ENCODE measurements around the gene IL6ST. TPM values are rescaled to one million over a fixed set of nuclear protein-coding genes. Genes with fewer than 3 reads are reported as not detected.
A peak's percentile ranks its signal among the peaks of the same experiment; 100 is the strongest.
"Not testable (repeated sequence)": the region's sequence is repeated elsewhere in the genome, so short reads cannot be mapped to it uniquely, and the experiment has no call there.

The IL6ST gene
- total RNA-seq = 95.9 TPM
- 94.1 TPM for polyA plus RNA-seq
- long read RNA-seq, donor 1, full-length matches to known transcripts = 2 of 27 reads
- long read RNA-seq, donor 1, partial matches to known transcripts = 0 of 27 reads
- long read RNA-seq, donor 1, other reads (novel, unspliced or antisense) = 25 of 27 reads
- long read RNA-seq, donor 2 = 0 reads
- long read RNA-seq, donor 3, full-length matches to known transcripts = 17 of 11,591 reads
- long read RNA-seq, donor 3, partial matches to known transcripts = 11,438 of 11,591 reads
- long read RNA-seq, donor 3, other reads (novel, unspliced or antisense) = 136 of 11,591 reads
- long read RNA-seq, donor 4, full-length matches to known transcripts = 23 of 211 reads
- long read RNA-seq, donor 4, partial matches to known transcripts = 0 of 211 reads
- long read RNA-seq, donor 4, other reads (novel, unspliced or antisense) = 188 of 211 reads
- long read RNA-seq, donor 5, full-length matches to known transcripts = 29 of 112 reads
- long read RNA-seq, donor 5, partial matches to known transcripts = 0 of 112 reads
- long read RNA-seq, donor 5, other reads (novel, unspliced or antisense) = 83 of 112 reads
- long read RNA-seq, donor 6, full-length matches to known transcripts = 28 of 236 reads
- long read RNA-seq, donor 6, partial matches to known transcripts = 0 of 236 reads
- long read RNA-seq, donor 6, other reads (novel, unspliced or antisense) = 208 of 236 reads
- long read RNA-seq, donor 7, full-length matches to known transcripts = 16 of 11,291 reads
- long read RNA-seq, donor 7, partial matches to known transcripts = 11,275 of 11,291 reads
- long read RNA-seq, donor 7, other reads (novel, unspliced or antisense) = 0 of 11,291 reads
- long read RNA-seq, donor 8, full-length matches to known transcripts = 5 of 2,240 reads
- long read RNA-seq, donor 8, partial matches to known transcripts = 2,235 of 2,240 reads
- long read RNA-seq, donor 8, other reads (novel, unspliced or antisense) = 0 of 2,240 reads
- long read RNA-seq, donor 9, full-length matches to known transcripts = 12 of 58 reads
- long read RNA-seq, donor 9, partial matches to known transcripts = 0 of 58 reads
- long read RNA-seq, donor 9, other reads (novel, unspliced or antisense) = 46 of 58 reads
- long read RNA-seq, donor 10, full-length matches to known transcripts = 10 of 66 reads
- long read RNA-seq, donor 10, partial matches to known transcripts = 0 of 66 reads
- long read RNA-seq, donor 10, other reads (novel, unspliced or antisense) = 56 of 66 reads

- no peaks in the 10 kb centered on the region for H3K27me3 ChIP-seq (ENCODE audit: control insufficient read depth in 2 of 2, insufficient read depth in 1 of 2, low read length in 1 of 2)
- peak in 4 of 9 donors; percentile 33 to 54 (median 46) for DNase-seq (ENCODE audit: low read depth in 6 of 9, low spot score in 9 of 9)
- no peaks in the 10 kb centered on the region for H3K9me3 ChIP-seq (ENCODE audit: control insufficient read depth in 2 of 2, insufficient read depth in 1 of 2, low read length in 1 of 2)
- H3K4me1 ChIP-seq (ENCODE audit: control insufficient read depth in 2 of 2, insufficient read depth in 2 of 2, low read length in 2 of 2) = peaks cover 0 to 16% of the 10 kb centered on the region in 2 donors
- H3K36me3 ChIP-seq (ENCODE audit: control insufficient read depth in 2 of 2, insufficient read depth in 2 of 2, low read length in 1 of 2) = peaks cover 0 to 3% of the 10 kb centered on the region in 2 donors
- WGBS = under 1% methylated on average over 48 of the region's 48 CpGs
- peak within 1 kb of the TSS; percentile 92 to 98 for H3K27ac ChIP-seq (ENCODE audit: low read depth in 1 of 2, low read length in 1 of 2)
- peak within 1 kb of the TSS; percentile 65 to 94 for H3K4me3 ChIP-seq (ENCODE audit: low read length in 2 of 2)
Observed at GRCh38 chr5:55994495-55994997, at the start of gene IL6ST. TSS of gene IL6ST (minus strand) at chr5:55994963. CDS start at chr5:55976278, 18,685 bp downstream.

- peaks cover 0 to 4% of the 10 kb centered on the region in 2 donors for H3K9me3 ChIP-seq (ENCODE audit: control insufficient read depth in 2 of 2, insufficient read depth in 1 of 2, low read length in 1 of 2)
- no peak overlapping the region for H3K27ac ChIP-seq (ENCODE audit: low read depth in 1 of 2, low read length in 1 of 2)
- no peak overlapping the region for H3K4me3 ChIP-seq (ENCODE audit: low read length in 2 of 2)
- no peaks in the 10 kb centered on the region for H3K36me3 ChIP-seq (ENCODE audit: control insufficient read depth in 2 of 2, insufficient read depth in 2 of 2, low read length in 1 of 2)
- no peak for DNase-seq (ENCODE audit: low read depth in 6 of 9, low spot score in 9 of 9)
- H3K4me1 ChIP-seq (ENCODE audit: control insufficient read depth in 2 of 2, insufficient read depth in 2 of 2, low read length in 2 of 2) = peaks cover 0 to 11% of the 10 kb centered on the region in 2 donors
- WGBS = 69% methylated on average over 2 of the region's 2 CpGs
- no peaks in the 10 kb centered on the region for H3K27me3 ChIP-seq (ENCODE audit: control insufficient read depth in 2 of 2, insufficient read depth in 1 of 2, low read length in 1 of 2)
Observed at GRCh38 chr5:56039985-56040384, 45.2 kb upstream of the IL6ST start.

- H3K27me3 ChIP-seq (ENCODE audit: control insufficient read depth in 2 of 2, insufficient read depth in 1 of 2, low read length in 1 of 2); H3K36me3 ChIP-seq (ENCODE audit: control insufficient read depth in 2 of 2, insufficient read depth in 2 of 2, low read length in 1 of 2); H3K4me1 ChIP-seq (ENCODE audit: control insufficient read depth in 2 of 2, insufficient read depth in 2 of 2, low read length in 2 of 2); DNase-seq (ENCODE audit: low read depth in 6 of 9, low spot score in 9 of 9); H3K27ac ChIP-seq (ENCODE audit: low read depth in 1 of 2, low read length in 1 of 2); H3K4me3 ChIP-seq (ENCODE audit: low read length in 2 of 2); H3K9me3 ChIP-seq (ENCODE audit: control insufficient read depth in 2 of 2, insufficient read depth in 1 of 2, low read length in 1 of 2): not testable (repeated sequence)
- whole genome bisulfite sequencing = over 99% methylated on average over 5 of the region's 6 CpGs
Observed at GRCh38 chr5:56038206-56038605, 43.4 kb upstream of the IL6ST start.

- Histone ChIP-seq H3K4me3 (ENCODE audit: low read length in 2 of 2) (no peak overlapping the region), H3K9me3 (ENCODE audit: control insufficient read depth in 2 of 2, insufficient read depth in 1 of 2, low read length in 1 of 2) (no peaks in the 10 kb centered on the region), H3K27ac (ENCODE audit: low read depth in 1 of 2, low read length in 1 of 2) (no peak overlapping the region), H3K27me3 (ENCODE audit: control insufficient read depth in 2 of 2, insufficient read depth in 1 of 2, low read length in 1 of 2) (no peaks in the 10 kb centered on the region), H3K4me1 (ENCODE audit: control insufficient read depth in 2 of 2, insufficient read depth in 2 of 2, low read length in 2 of 2) (peaks cover 0 to 7% of the 10 kb centered on the region in 2 donors), H3K36me3 (ENCODE audit: control insufficient read depth in 2 of 2, insufficient read depth in 2 of 2, low read length in 1 of 2) (no peaks in the 10 kb centered on the region)
- 21% methylated on average over 4 of the region's 4 CpGs for WGBS
- DNase-seq (ENCODE audit: low read depth in 6 of 9, low spot score in 9 of 9) = no peak
Observed at GRCh38 chr5:56037531-56038010, 42.8 kb upstream of the IL6ST start.

GRCh38 chr5:56035394-56035793 is 40.6 kb upstream of the IL6ST start:
- WGBS = 98% methylated on average over 17 of the region's 21 CpGs
- not testable (repeated sequence) for H3K4me1 ChIP-seq (ENCODE audit: control insufficient read depth in 2 of 2, insufficient read depth in 2 of 2, low read length in 2 of 2); H3K27me3 ChIP-seq (ENCODE audit: control insufficient read depth in 2 of 2, insufficient read depth in 1 of 2, low read length in 1 of 2); DNase-seq (ENCODE audit: low read depth in 6 of 9, low spot score in 9 of 9); H3K4me3 ChIP-seq (ENCODE audit: low read length in 2 of 2); H3K27ac ChIP-seq (ENCODE audit: low read depth in 1 of 2, low read length in 1 of 2); H3K9me3 ChIP-seq (ENCODE audit: control insufficient read depth in 2 of 2, insufficient read depth in 1 of 2, low read length in 1 of 2); H3K36me3 ChIP-seq (ENCODE audit: control insufficient read depth in 2 of 2, insufficient read depth in 2 of 2, low read length in 1 of 2)

- H3K27ac ChIP-seq (ENCODE audit: low read depth in 1 of 2, low read length in 1 of 2) = peak overlapping the region in 1 of 2 donors; percentile 26
- H3K36me3 ChIP-seq (ENCODE audit: control insufficient read depth in 2 of 2, insufficient read depth in 2 of 2, low read length in 1 of 2); H3K9me3 ChIP-seq (ENCODE audit: control insufficient read depth in 2 of 2, insufficient read depth in 1 of 2, low read length in 1 of 2); DNase-seq (ENCODE audit: low read depth in 6 of 9, low spot score in 9 of 9); H3K4me1 ChIP-seq (ENCODE audit: control insufficient read depth in 2 of 2, insufficient read depth in 2 of 2, low read length in 2 of 2); H3K4me3 ChIP-seq (ENCODE audit: low read length in 2 of 2); H3K27me3 ChIP-seq (ENCODE audit: control insufficient read depth in 2 of 2, insufficient read depth in 1 of 2, low read length in 1 of 2): not testable (repeated sequence)
- WGBS = 96% methylated on average over 7 of the region's 7 CpGs
Observed at GRCh38 chr5:56029871-56030630, 35.3 kb upstream of the IL6ST start.

- DNase-seq (ENCODE audit: low read depth in 6 of 9, low spot score in 9 of 9) = no peak
- no peaks in the 10 kb centered on the region for H3K4me1 ChIP-seq (ENCODE audit: control insufficient read depth in 2 of 2, insufficient read depth in 2 of 2, low read length in 2 of 2)
- H3K36me3 ChIP-seq (ENCODE audit: control insufficient read depth in 2 of 2, insufficient read depth in 2 of 2, low read length in 1 of 2) = no peaks in the 10 kb centered on the region
- H3K27ac ChIP-seq (ENCODE audit: low read depth in 1 of 2, low read length in 1 of 2) = peak overlapping the region in 1 of 2 donors; percentile 10
- no peaks in the 10 kb centered on the region for H3K9me3 ChIP-seq (ENCODE audit: control insufficient read depth in 2 of 2, insufficient read depth in 1 of 2, low read length in 1 of 2)
- no peak overlapping the region for H3K4me3 ChIP-seq (ENCODE audit: low read length in 2 of 2)
- no peaks in the 10 kb centered on the region for H3K27me3 ChIP-seq (ENCODE audit: control insufficient read depth in 2 of 2, insufficient read depth in 1 of 2, low read length in 1 of 2)
Observed at GRCh38 chr5:56029457-56029856, 34.7 kb upstream of the IL6ST start.

GRCh38 chr5:56028708-56029107 is 33.9 kb upstream of the IL6ST start:
- WGBS = 97% methylated on average over 6 of the region's 6 CpGs
- DNase-seq (ENCODE audit: low read depth in 6 of 9, low spot score in 9 of 9) = no peak
- Histone ChIP-seq H3K4me1 (ENCODE audit: control insufficient read depth in 2 of 2, insufficient read depth in 2 of 2, low read length in 2 of 2) (no peaks in the 10 kb centered on the region), H3K27ac (ENCODE audit: low read depth in 1 of 2, low read length in 1 of 2) (no peak overlapping the region), H3K4me3 (ENCODE audit: low read length in 2 of 2) (no peak overlapping the region), H3K27me3 (ENCODE audit: control insufficient read depth in 2 of 2, insufficient read depth in 1 of 2, low read length in 1 of 2) (no peaks in the 10 kb centered on the region), H3K36me3 (ENCODE audit: control insufficient read depth in 2 of 2, insufficient read depth in 2 of 2, low read length in 1 of 2) (no peaks in the 10 kb centered on the region), H3K9me3 (ENCODE audit: control insufficient read depth in 2 of 2, insufficient read depth in 1 of 2, low read length in 1 of 2) (no peaks in the 10 kb centered on the region)
